Breast epithelium (tissue), 3 donors: ENCODE data around the gene PROB1.

Experiments
- CTCF ChIP-seq, 3 donors: fragments of 450-650 bp; IDR thresholded peaks; one replicate each; pipeline ENCODE4 v1.5.1; 2016 to 2017; ENCODE audit warnings: antibody characterized with exemption in 3 of 3, mild to moderate bottlenecking in 3 of 3, moderate library complexity in 3 of 3
- POLR2A ChIP-seq: fragments of 450-650 bp; IDR thresholded peaks from one replicate; pipeline ENCODE4 v1.6.1; 2016; ENCODE audit warnings: antibody characterized with exemption, mild to moderate bottlenecking, moderate library complexity
- POLR2AphosphoS5 ChIP-seq, 3 donors: sonication (generic); formaldehyde crosslinking; IDR thresholded peaks; one replicate each; pipeline ENCODE4 v1.6.1; 2017; ENCODE audit warnings: antibody characterized with exemption in 3 of 3

GRCh38 chr5:139435676-139436075 is 40.8 kb upstream of the PROB1 start:
- TF ChIP-seq POLR2A, result no peak
- no peak for TF ChIP-seq CTCF (IDR thresholded peaks at IDR 0.05)
- no peak for TF ChIP-seq POLR2AphosphoS5 (IDR thresholded peaks at IDR 0.05)
